GM12878 (cell line): Measurements from ENCODE around the gene SRC. TPM values are rescaled to one million over a fixed set of nuclear protein-coding genes. Genes with fewer than 3 reads are reported as not detected.

Experiments used
- ATAC-seq: fragments of 200-7000 bp; cut with Tn5 transposase; 3 replicates; pipeline ENCODE4 v1.9.1; 2020; ENCODE audit warnings: mild to moderate bottlenecking, moderate library complexity
- BruUV-seq: library from RNA; stranded (reverse); fragments of 400-500 nt; replicated peaks from 2 replicates; lab custom pipeline; 2021; lab: Mats Ljungman, UMichigan
- CTCF ChIA-PET: fragments of 300-600 bp; sonication (Branson Sonifier 250); formaldehyde crosslinking; extraction: SDS; loops from one replicate; lab custom pipeline; 2021; ENCODE audit warnings: inconsistent platforms; lab: Yijun Ruan, JAX
- POLR2A ChIA-PET: fragments of 350-600 bp; formaldehyde crosslinking; extraction: SDS; loops from one replicate; lab custom pipeline; 2021; ENCODE audit warnings: inconsistent platforms; lab: Charles Lee
- RAD21 ChIA-PET: fragments of 300-600 bp; sonication (Branson Sonifier 250); formaldehyde crosslinking; loops from one replicate; lab custom pipeline; 2023; ENCODE audit warnings: antibody characterized with exemption; ENCODE audit not compliant: unreplicated experiment; lab: Charles Lee
- SMC1A ChIA-PET: fragments of 300-600 bp; sonication (Branson Sonifier 250); formaldehyde crosslinking; loops from one replicate; lab custom pipeline; 2023; ENCODE audit not compliant: unreplicated experiment, uncharacterized antibody; lab: Charles Lee
- DNase-seq: peaks from one replicate; pipeline ENCODE4 v3.0.0-alpha.2; 2011; ENCODE audit warnings: low read depth, low spot score
- FAIRE-seq: peaks from 3 replicates; lab custom pipeline; 2011; peaks lifted over from hg19 to GRCh38; lab: Jason Lieb, UNC
- H2AFZ ChIP-seq: 2 replicates; pipeline ENCODE4 v1.6.0; 2011; ENCODE audit warnings: low read depth, low read length, control low read depth; ENCODE audit not compliant: control insufficient read depth
- H3K27ac ChIP-seq: 2 replicates; pipeline ENCODE4 v1.5.1; 2011; ENCODE audit warnings: control low read depth; ENCODE audit not compliant: control insufficient read depth, insufficient read depth
- H3K27me3 ChIP-seq, 2 experiments: replicated peaks in 1 of 2; 2 replicates each; pipeline versions ENCODE4 v1.6.0 to v1.6.1; 2011; ENCODE audit warnings: low read length in 1 of 2; ENCODE audit not compliant: control insufficient read depth in 2 of 2, insufficient read depth in 2 of 2
- H3K36me3 ChIP-seq, 2 experiments: 2 replicates each; pipeline ENCODE4 v1.5.1; 2011; ENCODE audit warnings: low read length in 1 of 2; ENCODE audit not compliant: control insufficient read depth in 2 of 2, insufficient read depth in 2 of 2
- H3K4me1 ChIP-seq: 2 replicates; pipeline ENCODE4 v1.6.1; 2011; ENCODE audit warnings: mild to moderate bottlenecking, low read length, moderate library complexity, mixed read lengths; ENCODE audit not compliant: control insufficient read depth, insufficient read depth
- H3K4me2 ChIP-seq: 2 replicates; pipeline ENCODE4 v1.6.0; 2011; ENCODE audit warnings: control low read depth; ENCODE audit not compliant: control insufficient read depth, insufficient read depth
- H3K4me3 ChIP-seq: fragments of 200-600 bp; sonication (generic); 2 replicates; pipeline ENCODE4 v1.5.1; 2016
- H3K79me2 ChIP-seq: 2 replicates; pipeline ENCODE4 v1.6.0; 2011; ENCODE audit warnings: low read length; ENCODE audit not compliant: control insufficient read depth, insufficient read depth
- H3K9ac ChIP-seq: 2 replicates; pipeline ENCODE4 v1.8.0; 2011; ENCODE audit warnings: low read length, control low read depth, mixed read lengths; ENCODE audit not compliant: control insufficient read depth, insufficient read depth
- H3K9me3 ChIP-seq: replicated peaks from 3 replicates; pipeline ENCODE4 v1.5.1; 2011; ENCODE audit warnings: mild to moderate bottlenecking, low read length; ENCODE audit not compliant: control insufficient read depth, insufficient read depth
- H4K20me1 ChIP-seq: 2 replicates; pipeline ENCODE4 v1.6.0; 2011; ENCODE audit not compliant: control insufficient read depth, insufficient read depth
- CBX3 ChIP-seq: fragments of 200-600 bp; sonication (generic); IDR thresholded peaks from 2 replicates; pipeline ENCODE4 v1.6.1; 2016; ENCODE audit warnings: low read depth, borderline replicate concordance
- GATAD2B ChIP-seq: fragments of 450-650 bp; conservative IDR thresholded peaks from 2 replicates; pipeline ENCODE4 v1.6.1; 2017; ENCODE audit warnings: low read depth, mild to moderate bottlenecking, moderate library complexity
- KLF5 ChIP-seq: fragments of 450-650 bp; IDR thresholded peaks from 2 replicates; pipeline ENCODE4 v1.6.1; 2014; ENCODE audit warnings: mild to moderate bottlenecking; ENCODE audit not compliant: partially characterized antibody
- NBN ChIP-seq: fragments of 450-650 bp; IDR thresholded peaks from 2 replicates; pipeline ENCODE4 v1.6.1; 2016
- PAX5 ChIP-seq: IDR thresholded peaks from 2 replicates; pipeline ENCODE4 v1.6.1; 2011; ENCODE audit warnings: low read depth, low read length, borderline replicate concordance
- TBL1XR1 ChIP-seq: IDR thresholded peaks from 2 replicates; pipeline ENCODE4 v1.6.1; 2012; ENCODE audit warnings: low read depth, low read length, improper control_type of control experiment
- WGBS: methylation state at CpG from one replicate; pipeline ENCODE4 v1.1.6; 2016; ENCODE audit warnings: low lambda C conversion rate; ENCODE audit not compliant: insufficient replicate concordance, insufficient coverage; ENCODE audit errors: missing lambda C conversion rate; 5-methylcytosine and 5-hydroxymethylcytosine counted together
- in situ Hi-C: fragments of 300-500 bp; cut with MboI; formaldehyde crosslinking; loops from 9 replicates; pipeline ENCODE4 v1.14.3; 2018; ENCODE audit warnings: mixed read lengths
- intact Hi-C: fragments of 100-400 bp; cut with micrococcal nuclease; formaldehyde crosslinking; loops from one replicate; pipeline ENCODE4 v1.14.2; 2022; ENCODE audit not compliant: unreplicated experiment
- polyA plus RNA-seq, 11 experiments: library from polyadenylated mRNA; depleted of rRNA in 4 of 11; unstranded in 6 of 11; stranded (reverse) in 5 of 11; fragments of >200 nt; fragmentation: Nextera tagmentation in 4 of 11; fragmentation: Illumina TruSeq in 1 of 11; extraction: Ambion mirVana in 4 of 11; extraction: Trizol in 1 of 11; gene quantifications; 1 replicate in 1 of 11; 2 replicates in 10 of 11; pipeline versions ENCODE4 v1.2.1 to v1.2.3, GENCODE V29; 2011 to 2016; ENCODE audit warnings: inconsistent platforms in 2 of 11, missing spikeins in 2 of 11, low read depth in 1 of 11
- total RNA-seq, 4 experiments: library from RNA; depleted of rRNA in 3 of 4; stranded (reverse); fragments of >200 nt in 3 of 4; fragmentation: Illumina TruSeq in 1 of 4; extraction: Trizol in 1 of 4; gene quantifications; 2 replicates each; pipeline versions ENCODE4 v1.2.1 to v1.2.3, GENCODE V29; 2013 to 2021

Gene SRC
- total and polyA plus RNA-seq, 10 of the 15 experiments (the other 5 are each of a cell fraction or from before 2014, with no cell fraction given): 0.60 to 71.3 (median 27.2) TPM

- ATAC-seq: no peak
- CTCF ChIA-PET: interaction anchor here (0.9 kb wide), 1 partner anchor 117 kb away, joined by 4 read pairs; no protein-coding TSS in a partner anchor
- Histone ChIP-seq H3K36me3 (peaks cover 22 to 64% of the 10 kb centered on the region in 2 experiments), H4K20me1 (no peaks in the 10 kb centered on the region), H3K27ac (no peak overlapping the region), H3K9ac (no peak overlapping the region), H3K4me3 (no peak overlapping the region), H3K4me1 (peaks cover 18% of the 10 kb centered on the region), H3K9me3 (no peaks in the 10 kb centered on the region), H3K79me2 (no peaks in the 10 kb centered on the region; the same call in none of the 2 replicates), H2AFZ (no peak overlapping the region), H3K27me3 (no peaks in the 10 kb centered on the region), H3K4me2 (no peak overlapping the region)
- no peak for DNase-seq
- FAIRE-seq: no peak
- BruUV-seq: no TSS peak
- RAD21 ChIA-PET: no interaction called here
- intact Hi-C loops: no loop called here
- WGBS: 90% methylated on average over 13 of the region's 13 CpGs
- no peak for TF ChIP-seq CBX3
- no peak for TF ChIP-seq KLF5
- in situ Hi-C loops: no loop called here
- POLR2A ChIA-PET: no interaction called here
- SMC1A ChIA-PET: interaction anchor here (1.6 kb wide), 1 partner anchor 118 kb away, joined by 4 read pairs; no protein-coding TSS in a partner anchor
Observed at GRCh38 chr20:37387519-37388269, 41.8 kb downstream of the SRC start.

DNA sequence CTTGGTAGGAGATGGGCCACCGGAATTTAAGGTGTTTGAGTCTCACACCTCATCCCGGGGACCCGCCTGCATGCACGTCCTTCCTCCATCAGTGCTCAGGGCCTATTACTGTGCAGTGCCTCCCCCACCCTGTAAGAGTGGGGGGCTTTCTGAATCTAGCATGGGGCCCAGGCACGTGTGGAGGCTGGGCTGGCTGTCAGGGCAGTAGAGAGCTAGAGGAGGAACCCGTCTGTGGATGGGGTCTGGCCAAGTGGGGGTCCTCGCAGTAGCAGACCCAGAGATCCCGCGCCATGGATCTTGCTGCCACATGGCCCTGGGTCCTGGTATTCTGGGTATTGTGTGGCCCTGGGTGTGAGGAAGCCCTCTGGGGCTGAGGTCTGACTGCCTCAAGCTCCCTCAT is 42.9 kb downstream of the SRC start:
- RAD21 ChIA-PET: interaction anchor here (0.8 kb wide), 1 partner anchor 12 kb away, joined by 3 read pairs; no protein-coding TSS in a partner anchor
- Histone ChIP-seq H3K4me3 (no peak overlapping the region), H3K79me2 (no peaks in the 10 kb centered on the region; the same call in none of the 2 replicates), H3K4me2 (no peak overlapping the region), H2AFZ (no peak overlapping the region), H3K27me3 (no peaks in the 10 kb centered on the region), H3K9me3 (no peaks in the 10 kb centered on the region), H3K36me3 (peaks cover 25 to 69% of the 10 kb centered on the region in 2 experiments), H3K27ac (no peak overlapping the region), H3K4me1 (peaks cover 9% of the 10 kb centered on the region), H3K9ac (no peak overlapping the region), H4K20me1 (no peaks in the 10 kb centered on the region)
- SMC1A ChIA-PET: interaction anchor here (0.7 to 1.6 kb wide), 2 partner anchors 119 to 422 kb away, joined by 3 to 4 read pairs; no protein-coding TSS in a partner anchor
- no peak for FAIRE-seq
- no TSS peak for BruUV-seq
- TF ChIP-seq TBL1XR1: no peak
- TF ChIP-seq NBN: no peak
- TF ChIP-seq GATAD2B: no peak
- TF ChIP-seq PAX5: no peak
- WGBS: 93% methylated on average over 9 of the region's 9 CpGs
- ATAC-seq: no peak
- intact Hi-C loops: no loop called here
- POLR2A ChIA-PET: no interaction called here
- CTCF ChIA-PET: interaction anchor here (0.7 kb wide), 1 partner anchor 144 kb away, joined by 3 read pairs; no protein-coding TSS in a partner anchor
- no peak for DNase-seq
- in situ Hi-C loops: no loop called here
